Stimulated activated naive CD4-positive, alpha-beta T cell (primary cell): ENCODE measurements around the gene LDLRAD3.
"Not testable (repeated sequence)": the region's sequence is repeated elsewhere in the genome, so short reads cannot be mapped to it uniquely, and the experiment has no call there.

ENCODE experiments used
- DNase-seq, 6 experiments: peaks; one replicate each; lab custom pipeline; 2025; lab: John Stamatoyannopoulos, UW

Gene LDLRAD3

DNA sequence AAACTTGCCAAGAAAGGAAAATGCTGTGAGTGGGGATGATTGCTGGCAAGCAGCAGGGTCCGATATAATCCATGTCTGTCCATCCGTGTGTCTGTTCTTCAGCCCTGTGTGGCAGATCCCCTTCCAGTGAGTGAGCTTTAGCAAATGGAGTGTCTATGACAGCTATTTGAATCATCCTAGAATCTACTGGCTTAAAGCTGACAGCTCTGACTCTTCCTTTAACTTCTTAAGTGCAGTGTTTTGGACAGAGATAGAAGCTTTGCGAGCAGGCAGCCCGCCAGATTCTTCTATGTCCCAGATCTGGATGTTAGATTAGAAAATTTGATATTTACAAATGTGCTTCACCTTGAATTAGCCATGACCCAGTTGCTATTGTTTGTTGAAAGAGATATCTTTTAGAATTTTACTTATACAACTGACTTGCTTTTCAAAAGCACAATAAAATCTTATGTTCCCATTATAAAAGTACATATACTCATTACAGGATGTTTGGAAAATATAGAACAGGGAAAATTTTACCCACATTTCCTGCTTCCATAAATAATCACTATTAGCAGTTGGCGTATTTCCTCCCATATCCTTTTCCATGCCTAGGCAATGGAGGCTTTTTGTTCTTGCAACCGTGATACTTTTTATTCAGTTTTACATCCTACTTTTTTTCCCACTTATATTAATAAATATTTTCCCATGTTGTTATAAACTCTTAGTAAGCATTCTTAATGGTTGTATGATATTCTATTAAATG lies 220.8 kb downstream of the LDLRAD3 start:
- no peak for DNase-seq

DNA sequence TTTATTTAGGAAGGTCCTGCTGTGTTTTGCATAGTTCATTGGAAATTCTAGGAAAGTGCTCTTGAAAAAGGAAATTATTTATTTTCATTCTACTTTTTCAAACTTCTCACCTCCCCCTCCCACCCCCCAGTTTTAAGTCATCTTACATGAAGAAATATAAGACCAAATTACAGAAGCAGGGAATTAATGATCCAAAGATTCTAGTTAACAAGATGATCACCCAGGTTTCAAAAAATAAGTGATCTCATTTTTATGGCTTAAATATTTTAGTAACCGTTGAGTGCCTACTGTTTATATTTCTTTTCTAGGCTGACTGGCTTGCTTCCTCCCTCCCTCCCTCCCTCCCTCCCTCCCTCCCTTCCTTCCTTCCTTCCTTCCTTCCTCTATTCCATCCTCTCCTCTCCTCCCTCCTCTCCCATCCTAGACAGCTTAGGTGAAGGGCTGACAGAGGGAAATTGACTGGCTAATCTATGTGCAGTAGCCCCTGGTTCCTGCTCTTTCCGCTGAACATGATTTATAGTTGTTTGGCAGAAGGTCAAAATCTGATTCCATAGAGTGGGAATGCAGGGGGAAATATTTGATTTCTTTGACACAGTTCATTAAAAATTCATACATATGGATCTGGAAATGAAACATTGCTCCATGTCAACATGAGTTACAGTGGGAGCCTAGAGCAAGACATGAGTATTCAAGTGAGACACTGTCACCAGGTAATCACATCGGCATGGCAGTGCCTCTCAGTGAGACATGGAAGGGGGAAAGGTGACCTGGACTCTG lies 221.9 kb downstream of the LDLRAD3 start:
- DNase-seq, result no peak

DNA sequence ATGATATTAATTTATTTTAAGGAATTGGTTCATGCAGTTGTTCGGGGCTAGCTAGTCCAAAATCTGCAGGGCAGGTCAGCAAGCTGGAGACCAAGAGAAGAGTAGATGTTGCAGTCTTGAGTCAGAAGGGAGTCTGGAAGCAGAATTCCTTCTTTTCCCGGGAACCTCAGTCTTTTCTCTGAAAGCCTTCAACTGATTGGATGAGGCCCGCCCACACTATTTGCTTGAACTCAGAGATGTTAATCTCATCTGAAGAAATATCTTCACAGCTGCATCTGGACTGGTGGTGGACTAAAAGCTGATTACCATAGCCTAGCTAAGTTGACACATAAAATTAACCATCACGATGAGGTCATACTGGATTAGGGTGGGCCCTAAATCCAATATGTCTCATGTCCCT lies 223.2 kb downstream of the LDLRAD3 start:
- DNase-seq, result no peak

GRCh38 chr11:36167729-36168128 lies 223.9 kb downstream of the LDLRAD3 start:
- no peak for DNase-seq

GRCh38 chr11:36177836-36178235 lies 234.0 kb downstream of the LDLRAD3 start:
- no peak for DNase-seq

DNA sequence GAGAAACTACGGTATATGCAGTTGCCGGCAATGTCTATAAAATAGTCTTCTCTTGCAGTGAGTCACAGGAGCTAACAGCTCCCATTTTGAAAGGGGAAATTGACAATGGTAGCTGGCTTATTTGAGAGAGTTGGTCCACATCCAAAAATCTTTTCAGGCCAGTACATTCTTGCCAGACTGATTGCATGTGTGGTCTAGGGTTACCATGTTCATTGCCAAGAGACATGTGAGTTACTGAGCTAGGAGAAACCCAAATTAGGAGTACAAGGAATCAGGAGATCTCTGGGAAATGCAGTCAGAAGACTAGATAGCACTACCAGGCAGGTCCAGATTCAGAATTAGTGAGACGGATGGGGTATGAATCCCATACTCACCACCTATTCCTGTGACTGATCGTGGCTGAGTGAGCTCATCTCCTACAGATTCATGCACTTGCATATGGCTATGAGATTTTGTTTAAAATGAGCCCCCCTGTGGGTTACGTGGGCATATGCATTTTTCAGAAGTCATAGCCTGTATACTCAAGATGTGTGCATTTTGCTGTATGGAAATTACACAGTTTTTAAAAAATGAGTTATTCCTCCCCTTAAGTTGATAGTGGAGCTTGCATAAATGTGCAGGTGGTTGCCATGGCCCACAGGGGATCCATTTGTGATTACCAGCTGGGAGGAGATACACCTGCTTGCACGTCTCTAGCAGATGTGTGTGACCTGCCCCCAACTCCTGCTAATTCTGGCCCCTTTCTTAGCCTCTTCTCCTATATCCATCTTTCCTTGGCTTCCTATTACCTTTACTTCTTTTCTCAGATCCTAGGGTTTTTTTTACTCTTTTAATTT lies 242.7 kb downstream of the LDLRAD3 start:
- DNase-seq, result no peak

DNA sequence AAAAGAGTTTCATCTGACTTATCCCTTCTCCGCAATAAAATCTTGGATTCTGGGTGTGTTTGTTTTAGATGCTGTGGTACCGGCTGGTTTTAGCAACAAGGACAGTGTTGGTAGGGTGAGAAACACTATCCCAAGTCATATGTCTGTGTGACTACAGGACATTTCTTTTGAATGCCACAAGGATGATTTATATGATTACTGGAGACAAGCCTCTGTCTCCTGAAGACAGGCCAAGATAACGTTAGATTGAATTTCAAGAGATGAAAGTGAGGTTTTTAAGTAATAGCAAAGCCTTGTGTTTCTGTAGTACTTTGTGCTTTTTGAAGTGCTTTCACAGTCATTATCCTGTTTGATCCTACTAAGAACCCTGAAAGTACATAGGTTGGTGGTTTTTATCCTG lies 243.8 kb downstream of the LDLRAD3 start:
- DNase-seq, result no peak

- not testable (repeated sequence) for DNase-seq
Observed at GRCh38 chr11:36189735-36190134, 245.9 kb downstream of the LDLRAD3 start.

GRCh38 chr11:36191941-36192340 lies 248.1 kb downstream of the LDLRAD3 start:
- no peak for DNase-seq

DNA sequence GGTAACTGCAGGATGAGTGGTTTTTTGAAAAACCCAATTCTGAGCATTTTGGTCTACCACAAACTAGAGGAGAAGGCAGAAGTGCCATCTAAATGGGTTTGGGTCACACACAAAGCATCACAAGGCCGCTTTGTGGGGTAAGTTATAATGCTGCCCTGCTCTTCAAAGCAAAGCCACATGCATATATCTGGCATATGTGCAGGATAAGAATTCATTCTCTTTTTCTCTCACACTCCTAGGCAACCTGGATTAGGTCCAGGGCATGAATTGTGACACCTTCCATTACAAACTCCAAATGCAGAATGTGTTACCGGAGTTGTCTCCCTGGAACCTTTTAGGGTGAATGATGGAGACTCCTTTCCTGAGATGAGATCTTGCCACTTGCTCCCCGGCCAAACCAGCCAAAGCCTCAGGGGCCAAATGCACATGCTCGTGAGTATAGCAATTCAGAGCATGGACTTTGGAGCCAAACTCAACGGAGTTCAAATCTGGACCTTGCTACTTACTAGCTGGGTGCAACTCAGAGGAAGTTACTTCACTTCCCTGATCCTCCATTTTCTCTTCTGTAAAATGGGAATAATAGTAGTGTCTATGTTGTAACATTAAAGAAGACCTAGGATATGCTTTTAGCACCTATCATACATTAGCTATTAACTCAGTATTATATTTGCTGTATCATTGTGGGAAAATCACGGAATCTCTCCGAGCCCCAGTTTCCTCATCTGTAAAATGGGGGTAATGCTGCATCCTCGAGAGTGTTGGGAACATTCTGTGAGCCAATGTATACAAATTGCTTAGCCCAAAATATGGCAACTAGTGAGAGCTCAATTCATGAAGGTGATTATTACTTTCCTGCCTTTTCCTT lies 248.8 kb downstream of the LDLRAD3 start:
- no peak for DNase-seq

DNA sequence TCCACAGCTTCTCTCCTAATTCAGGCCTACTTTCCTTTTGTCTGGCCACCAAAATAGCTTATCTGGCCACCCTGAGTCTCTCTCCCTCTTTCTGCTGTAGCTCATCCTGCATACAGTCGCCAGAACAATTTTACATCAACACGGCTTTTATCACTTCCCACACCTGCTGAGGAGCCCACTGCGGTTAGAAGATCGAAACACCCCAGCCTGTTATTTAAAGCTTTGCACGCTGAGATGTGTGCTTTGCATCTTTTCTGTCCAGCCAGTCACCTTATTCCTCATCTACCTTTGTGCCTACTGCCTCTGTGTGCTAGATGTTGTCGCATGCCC lies 249.4 kb downstream of the LDLRAD3 start:
- DNase-seq, result no peak

DNA sequence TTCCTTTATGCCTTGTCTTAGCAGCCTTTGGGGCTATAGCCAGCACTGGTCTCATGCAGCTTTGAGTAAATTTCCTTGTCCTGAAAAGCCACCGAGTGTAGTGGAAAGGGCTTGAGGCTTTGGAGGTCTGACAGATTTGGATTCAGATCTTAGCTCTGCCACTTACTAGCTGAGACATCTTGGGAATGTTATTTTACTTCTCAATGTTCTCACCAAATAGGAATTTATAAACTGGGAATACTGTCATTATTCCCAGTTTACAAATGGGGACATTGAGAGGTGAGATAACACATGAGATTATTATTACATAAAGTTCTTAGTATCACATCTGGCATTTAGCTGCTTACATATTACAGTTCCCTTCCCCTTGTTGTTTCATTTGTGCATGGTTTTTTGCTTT lies 249.9 kb downstream of the LDLRAD3 start:
- no peak for DNase-seq

GRCh38 chr11:36195496-36196354 lies 251.9 kb downstream of the LDLRAD3 start:
- no peak for DNase-seq

DNA sequence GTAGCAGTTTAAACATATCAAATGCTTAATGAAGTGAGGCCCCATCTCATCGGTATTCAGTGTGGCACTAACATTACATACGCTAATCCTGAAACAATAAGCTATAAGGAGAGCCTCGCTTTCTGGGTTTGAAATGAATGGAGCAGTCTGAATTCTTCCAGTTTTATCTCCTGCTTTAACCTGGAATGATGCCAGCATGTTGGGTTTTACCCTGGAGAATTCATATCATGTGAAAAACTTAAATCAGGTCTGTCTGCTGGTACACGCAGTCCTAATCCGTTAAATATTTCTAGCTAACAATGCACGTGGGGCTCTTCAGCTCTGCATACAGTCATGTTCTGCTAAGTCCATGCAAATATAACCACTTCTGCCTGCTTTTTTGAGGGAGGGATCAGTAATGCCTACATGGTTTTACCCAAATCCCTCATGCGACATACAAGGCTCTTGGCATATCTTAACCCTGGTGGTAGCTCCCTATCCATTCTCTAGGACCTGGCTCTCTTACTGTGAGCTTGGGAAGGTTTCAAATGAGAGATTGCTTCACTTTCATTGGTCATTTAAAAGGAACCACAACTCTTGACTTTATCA lies 252.6 kb downstream of the LDLRAD3 start:
- DNase-seq, result no peak

DNA sequence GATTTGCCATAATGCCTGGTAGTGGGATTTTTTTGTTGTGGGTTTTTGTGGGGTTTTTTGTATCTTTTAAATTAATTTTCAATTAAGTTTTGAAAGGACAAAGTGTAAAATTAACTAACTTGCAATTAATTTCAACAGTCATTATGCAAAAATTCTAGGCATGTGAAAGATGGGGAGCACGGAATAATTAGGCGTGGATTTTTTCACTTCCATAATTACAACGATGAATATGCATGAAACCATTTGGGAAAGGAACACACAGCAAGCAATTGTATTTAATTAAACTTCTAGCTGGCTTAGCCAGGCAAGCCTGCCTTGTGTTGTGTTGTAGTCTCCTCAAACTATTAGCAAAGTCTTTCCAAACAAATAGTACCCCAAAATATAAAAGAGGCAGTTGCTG lies 257.5 kb downstream of the LDLRAD3 start:
- no peak for DNase-seq

GRCh38 chr11:36205536-36205935 lies 261.7 kb downstream of the LDLRAD3 start:
- no peak for DNase-seq

- DNase-seq, result no peak
Observed at GRCh38 chr11:36210529-36210928, 266.7 kb downstream of the LDLRAD3 start.

DNA sequence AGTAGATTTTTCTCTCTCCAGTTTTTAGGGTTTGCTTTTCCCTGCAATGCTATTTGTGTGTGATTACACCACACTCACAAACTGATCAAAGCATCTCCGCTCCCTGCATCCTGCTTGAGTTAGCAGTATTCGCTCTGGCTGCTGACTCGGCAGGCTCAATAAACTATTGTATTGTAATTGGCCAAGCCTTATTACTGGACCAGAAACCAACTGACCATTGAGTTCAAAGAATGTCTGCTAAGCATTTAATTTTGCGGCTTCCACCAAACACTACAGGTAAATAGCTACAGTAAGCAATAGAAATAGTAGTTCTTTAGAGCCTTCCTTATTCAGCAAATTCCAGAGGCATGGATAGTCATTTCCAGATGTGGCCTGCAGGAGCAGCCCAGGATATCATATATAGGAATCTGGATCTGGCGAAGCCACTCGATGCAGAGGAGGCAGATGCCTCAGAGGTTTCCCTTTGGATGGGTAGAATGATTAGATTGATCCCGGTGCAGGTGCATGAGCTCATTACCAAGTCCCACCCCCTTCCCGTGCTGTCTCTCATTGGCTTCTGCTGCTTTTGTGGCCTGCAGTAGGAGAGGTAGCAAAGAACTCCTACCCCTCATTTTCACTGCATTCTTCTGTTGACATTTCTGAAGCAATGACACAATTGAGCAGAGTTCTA lies 268.0 kb downstream of the LDLRAD3 start:
- no peak for DNase-seq

GRCh38 chr11:36212564-36213392 lies 268.9 kb downstream of the LDLRAD3 start:
- DNase-seq, result no peak
